Measurements from ENCODE around the gene PLA2G2F.

- no peak for TF ChIP-seq CTCF (IDR thresholded peaks at IDR 0.05)
- TF ChIP-seq SIN3A (IDR thresholded peaks at IDR 0.05; ENCODE audit: borderline replicate concordance, insufficient read depth, low read depth, low read length): no peak
- TF ChIP-seq POLR2AphosphoS5 (IDR thresholded peaks at IDR 0.05; ENCODE audit: low read depth, low read length): no peak
- no peak for TF ChIP-seq TCF7L2 (IDR thresholded peaks at IDR 0.05; ENCODE audit: low read depth, low read length)
Measured at GRCh38 chr1:20154301-20154831, 15.2 kb downstream of the PLA2G2F start.
